BJ (cell line): Measurements from ENCODE around the gene ROR2. TPM values are rescaled to one million over a fixed set of nuclear protein-coding genes. Genes with fewer than 3 reads are reported as not detected.
"Not testable (repeated sequence)": the region's sequence is repeated elsewhere in the genome, so short reads cannot be mapped to it uniquely, and the experiment has no call there.

Experiments
- CTCF ChIA-PET: fragments of 350-600 bp; formaldehyde crosslinking; extraction: SDS; loops from one replicate; lab custom pipeline; 2021; ENCODE audit warnings: antibody characterized with exemption, inconsistent platforms; lab: Yijun Ruan, JAX
- POLR2A ChIA-PET: fragments of 300-600 bp; sonication (Branson Sonifier 250); formaldehyde crosslinking; extraction: SDS; loops from one replicate; lab custom pipeline; 2021; ENCODE audit warnings: antibody characterized with exemption; lab: Charles Lee
- DNase-seq: peaks from one replicate; pipeline ENCODE4 v3.0.0-alpha.2; 2011; ENCODE audit warnings: low read depth
- H3K27me3 ChIP-seq: 2 replicates; pipeline ENCODE4 v1.6.0; 2011; ENCODE audit warnings: low read length; ENCODE audit not compliant: control insufficient read depth, insufficient read depth
- H3K36me3 ChIP-seq: 2 replicates; pipeline ENCODE4 v1.5.1; 2011; ENCODE audit warnings: low read length; ENCODE audit not compliant: control insufficient read depth, insufficient read depth
- H3K4me3 ChIP-seq: 2 replicates; pipeline ENCODE4 v1.5.1; 2011; ENCODE audit warnings: low read depth, mild to moderate bottlenecking, control low read depth, low read length
- CTCF ChIP-seq: IDR thresholded peaks from 2 replicates; pipeline ENCODE4 v1.5.1; 2011; ENCODE audit warnings: low read depth, mild to moderate bottlenecking, control low read depth, inconsistent platforms, low read length, moderate library complexity; ENCODE audit not compliant: insufficient read depth
- polyA plus RNA-seq: library from polyadenylated mRNA; depleted of rRNA; stranded (reverse); fragments of >200 nt; gene quantifications from 2 replicates; pipeline ENCODE4 v1.2.3, GENCODE V29; 2011

The ROR2 gene
- polyA plus RNA-seq, 1 experiment: 1.1 TPM

GRCh38 chr9:91629718-91630117, 320.3 kb downstream of the ROR2 start:
- Histone ChIP-seq H3K4me3 (no peak overlapping the region), H3K36me3 (no peaks in the 10 kb centered on the region), H3K27me3 (0 out of 2 replicates have a peak, but pooled peaks cover 1% of the 10 kb centered on the region)
- no peak for TF ChIP-seq CTCF
- DNase-seq: no peak
- ChIA-PET POLR2A (no interaction called here), CTCF (no interaction called here)

- H3K4me3 ChIP-seq: no peak overlapping the region
- CTCF ChIA-PET: no interaction called here
Observed at GRCh38 chr9:91628892-91629291, 321.1 kb downstream of the ROR2 start.

GRCh38 chr9:91625331-91625730, 324.7 kb downstream of the ROR2 start:
- POLR2A ChIA-PET: no interaction called here
- DNase-seq: no peak
- no peak for TF ChIP-seq CTCF
- Histone ChIP-seq H3K27me3 (no peaks in the 10 kb centered on the region), H3K4me3 (no peak overlapping the region), H3K36me3 (no peaks in the 10 kb centered on the region)
- CTCF ChIA-PET: no interaction called here

More at GRCh38 chr9:91628892-91629291, 321.1 kb downstream of the ROR2 start:
- DNase-seq: no peak
- no peak for TF ChIP-seq CTCF
- H3K27me3 ChIP-seq: 0 out of 2 replicates have a peak, but pooled peaks cover 1% of the 10 kb centered on the region
- no peaks in the 10 kb centered on the region for H3K36me3 ChIP-seq
- POLR2A ChIA-PET: no interaction called here

GRCh38 chr9:91623004-91623403, 327.0 kb downstream of the ROR2 start:
- POLR2A ChIA-PET: no interaction called here

GRCh38 chr9:91622121-91622520, 327.9 kb downstream of the ROR2 start:
- CTCF ChIA-PET, POLR2A ChIA-PET, H3K4me3 ChIP-seq, DNase-seq, H3K36me3 ChIP-seq, H3K27me3 ChIP-seq: not testable (repeated sequence)

More at GRCh38 chr9:91623004-91623403, 327.0 kb downstream of the ROR2 start:
- Histone ChIP-seq H3K27me3 (0 out of 2 replicates have a peak, but pooled peaks cover 1% of the 10 kb centered on the region), H3K36me3 (no peaks in the 10 kb centered on the region), H3K4me3 (no peak overlapping the region)
- TF ChIP-seq CTCF: no peak
- CTCF ChIA-PET: no interaction called here
- no peak for DNase-seq

GRCh38 chr9:91614044-91614443, 336.0 kb downstream of the ROR2 start:
- H3K4me3 ChIP-seq, POLR2A ChIA-PET, H3K36me3 ChIP-seq, CTCF ChIA-PET, H3K27me3 ChIP-seq, DNase-seq: not testable (repeated sequence)
